OCI-LY7 (cell line): Measurements from ENCODE around the gene KCNAB3. TPM values are rescaled to one million over a fixed set of nuclear protein-coding genes. Genes with fewer than 3 reads are reported as not detected.

ENCODE experiments used
- BruUV-seq: library from RNA; stranded (reverse); fragments of 400-500 nt; replicated peaks from 2 replicates; lab custom pipeline; 2021; lab: Mats Ljungman, UMichigan
- CTCF ChIA-PET: fragments of 300-600 bp; sonication (Branson Sonifier 250); formaldehyde crosslinking; loops from one replicate; lab custom pipeline; 2022; ENCODE audit warnings: antibody characterized with exemption; ENCODE audit not compliant: unreplicated experiment; lab: Charles Lee
- POLR2A ChIA-PET: fragments of 300-600 bp; sonication (Branson Sonifier 250); formaldehyde crosslinking; loops from one replicate; lab custom pipeline; 2022; ENCODE audit warnings: antibody characterized with exemption; lab: Charles Lee
- DNase-seq: peaks from one replicate; pipeline ENCODE4 v3.0.0-alpha.2; 2015; ENCODE audit warnings: low spot score
- H2AFZ ChIP-seq: fragments of 200-600 bp; sonication (generic), shearing (Covaris generic); 2 replicates; pipeline ENCODE4 v1.6.1; 2014; ENCODE audit warnings: mild to moderate bottlenecking, antibody characterized with exemption, low read length, moderate library complexity
- H3K27ac ChIP-seq: fragments of 200-600 bp; sonication (generic); 2 replicates; pipeline ENCODE4 v1.5.1; 2014; ENCODE audit warnings: mixed run types, low read depth, mild to moderate bottlenecking, moderate library complexity, low read length, inconsistent platforms; ENCODE audit not compliant: poor library complexity, severe bottlenecking
- H3K36me3 ChIP-seq: fragments of 200-600 bp; sonication (generic); 2 replicates; pipeline ENCODE4 v1.6.1; 2014; ENCODE audit warnings: mild to moderate bottlenecking, antibody characterized with exemption, low read length, moderate library complexity, mixed read lengths; ENCODE audit not compliant: insufficient read depth
- H3K4me1 ChIP-seq: fragments of 200-600 bp; sonication (generic); 2 replicates; pipeline ENCODE4 v1.5.1; 2014; ENCODE audit warnings: mild to moderate bottlenecking, low read length; ENCODE audit not compliant: insufficient read depth, poor library complexity, severe bottlenecking
- H3K4me2 ChIP-seq: fragments of 200-600 bp; sonication (generic); 2 replicates; pipeline ENCODE4 v1.6.1; 2014; ENCODE audit warnings: mild to moderate bottlenecking, low read length
- H3K4me3 ChIP-seq: fragments of 200-600 bp; sonication (generic); 2 replicates; pipeline ENCODE4 v1.5.1; 2014; ENCODE audit warnings: mild to moderate bottlenecking, low read depth, low read length; ENCODE audit not compliant: poor library complexity, severe bottlenecking
- H3K79me2 ChIP-seq: fragments of 200-600 bp; sonication (generic); 2 replicates; pipeline ENCODE4 v1.6.1; 2016; ENCODE audit warnings: low read depth, mild to moderate bottlenecking, low read length, moderate library complexity, mixed read lengths; ENCODE audit not compliant: insufficient read depth
- H3K9me2 ChIP-seq: fragments of 200-600 bp; sonication (generic); 2 replicates; pipeline ENCODE4 v1.6.1; 2016; ENCODE audit warnings: mild to moderate bottlenecking, low read length, mixed read lengths; ENCODE audit not compliant: insufficient read depth
- H3K9me3 ChIP-seq: fragments of 200-600 bp; sonication (generic); 2 replicates; pipeline ENCODE4 v1.6.1; 2014; ENCODE audit warnings: mild to moderate bottlenecking, mixed run types, low read length, mixed read lengths
- H4K20me1 ChIP-seq: fragments of 200-600 bp; sonication (generic); 2 replicates; pipeline ENCODE4 v1.6.1; 2014; ENCODE audit warnings: mild to moderate bottlenecking, antibody characterized with exemption, low read length, moderate library complexity, mixed read lengths; ENCODE audit not compliant: insufficient read depth
- CTCF ChIP-seq: fragments of 200-600 bp; sonication (generic); conservative IDR thresholded peaks from 2 replicates; pipeline ENCODE4 v1.5.1; 2014; ENCODE audit warnings: mild to moderate bottlenecking, antibody characterized with exemption, low read length, moderate library complexity, mixed read lengths
- EZH2phosphoT487 ChIP-seq: fragments of 200-600 bp; sonication (generic); IDR thresholded peaks from 2 replicates; pipeline ENCODE4 v1.6.1; 2018; ENCODE audit warnings: low read depth, borderline replicate concordance, mild to moderate bottlenecking, mixed run types, antibody characterized with exemption, low read length, moderate library complexity, mixed read lengths
- intact Hi-C: fragments of 100-400 bp; cut with micrococcal nuclease; formaldehyde crosslinking; loops from one replicate; pipeline ENCODE4 v1.10.0; 2022; ENCODE audit not compliant: unreplicated experiment
- total RNA-seq, 2 experiments: library from RNA; depleted of rRNA in 1 of 2; stranded (reverse); fragments of >200 nt in 1 of 2; shearing (Covaris generic) in 1 of 2; gene quantifications; 2 replicates each; pipeline ENCODE4 v1.2.3, GENCODE V29; 2014 to 2022

The KCNAB3 gene
- total RNA-seq, 2 experiments from 2014 or later, result 4.3 to 14.3 TPM

DNA sequence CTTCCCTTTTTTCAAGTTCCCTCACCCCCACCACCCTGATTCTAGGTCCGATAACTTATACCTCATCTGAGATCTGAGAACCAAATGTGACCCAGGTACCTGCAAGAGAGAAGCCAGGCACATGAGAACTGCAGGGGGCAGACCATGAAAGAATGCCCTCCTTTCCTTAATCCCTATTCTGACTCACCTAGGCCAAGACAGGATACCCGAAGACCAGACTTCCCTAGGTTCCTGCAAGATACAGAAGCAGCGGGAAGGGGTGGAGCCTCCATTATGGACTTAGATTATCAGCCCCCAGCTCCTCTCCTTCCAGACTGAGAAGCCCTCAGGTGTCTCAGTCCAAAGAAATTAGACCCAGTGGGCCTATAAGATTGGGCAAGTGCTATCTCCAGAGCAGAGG lies 2.1 kb downstream of the KCNAB3 start:
- Histone ChIP-seq H3K9me3 (no peaks in the 10 kb centered on the region), H4K20me1 (no peaks in the 10 kb centered on the region), H3K4me2 (no peak overlapping the region), H3K4me3 (no peak overlapping the region), H3K4me1 (peaks cover 8% of the 10 kb centered on the region), H2AFZ (no peak overlapping the region), H3K27ac (no peak overlapping the region), H3K9me2 (no peaks in the 10 kb centered on the region), H3K36me3 (peaks cover 15% of the 10 kb centered on the region), H3K79me2 (peaks cover 15% of the 10 kb centered on the region)
- DNase-seq, result no peak
- TF ChIP-seq EZH2phosphoT487, result no peak
- TF ChIP-seq CTCF, result no peak
- ChIA-PET CTCF (no interaction called here), POLR2A (no interaction called here)
- intact Hi-C loops, result no loop called here
- BruUV-seq, result no TSS peak

DNA sequence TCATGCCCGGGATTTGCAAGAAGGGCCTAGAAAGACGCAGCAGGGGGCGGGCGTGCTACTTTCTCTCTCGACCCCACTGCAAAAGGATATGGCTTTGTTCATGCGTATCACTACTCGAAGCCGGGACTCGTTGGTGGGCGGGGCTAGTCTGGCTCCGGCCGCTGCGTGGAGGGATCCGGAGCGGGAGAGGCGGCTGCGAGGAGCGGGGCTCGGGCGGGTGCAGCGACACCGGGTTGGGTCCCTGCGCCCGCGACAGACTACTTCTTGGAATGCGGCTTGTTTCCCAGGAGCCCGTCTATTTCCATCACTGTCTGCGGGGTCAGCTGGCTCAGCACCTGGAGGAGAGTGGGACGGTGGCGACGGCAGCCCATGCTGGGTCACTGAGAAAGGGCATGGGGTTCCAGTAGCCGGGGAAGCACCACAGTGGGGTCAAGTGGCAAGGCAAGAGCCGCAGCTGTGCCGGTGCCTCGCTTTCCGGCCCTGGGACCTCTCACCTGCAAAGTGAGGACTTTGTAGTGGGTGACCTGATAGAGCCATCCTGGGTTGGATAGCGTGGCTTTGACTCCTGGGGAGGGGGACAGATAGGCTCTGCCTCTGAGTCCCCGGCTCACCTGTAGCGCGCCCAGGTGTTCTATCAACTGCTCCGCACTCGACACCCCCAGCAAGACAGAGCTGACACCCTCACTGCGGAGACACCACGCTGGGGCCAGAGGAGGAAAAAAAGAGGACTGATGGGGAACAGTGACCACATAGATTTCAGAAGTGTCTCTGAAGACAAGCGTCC lies 6.6 kb downstream of the KCNAB3 start:
- intact Hi-C loops, result no loop called here
- no peak overlapping the region for H2AFZ ChIP-seq
- H3K36me3 ChIP-seq, result peaks cover 3% of the 10 kb centered on the region; the same call in 1 of the 2 replicates
- no TSS peak for BruUV-seq
- no peak overlapping the region for H3K4me3 ChIP-seq
- DNase-seq, result no peak
- H3K27ac ChIP-seq, result no peak overlapping the region
- no peaks in the 10 kb centered on the region for H3K9me2 ChIP-seq
- POLR2A ChIA-PET, result no interaction called here
- no peak for TF ChIP-seq EZH2phosphoT487
- TF ChIP-seq CTCF, result no peak
- H4K20me1 ChIP-seq, result no peaks in the 10 kb centered on the region
- H3K4me2 ChIP-seq, result no peak overlapping the region; the same call in 1 of the 2 replicates
- CTCF ChIA-PET, result no interaction called here
- no peaks in the 10 kb centered on the region for H3K79me2 ChIP-seq
- no peaks in the 10 kb centered on the region for H3K9me3 ChIP-seq
- H3K4me1 ChIP-seq, result no peaks in the 10 kb centered on the region

- no peaks in the 10 kb centered on the region for H3K79me2 ChIP-seq
- no peak overlapping the region for H3K27ac ChIP-seq
- TF ChIP-seq EZH2phosphoT487, result no peak
- no peak for TF ChIP-seq CTCF
- intact Hi-C loops, result no loop called here
- H3K4me1 ChIP-seq, result no peaks in the 10 kb centered on the region
- DNase-seq, result no peak
- H4K20me1 ChIP-seq, result no peaks in the 10 kb centered on the region
- no peaks in the 10 kb centered on the region for H3K9me3 ChIP-seq
- no peak overlapping the region for H3K4me3 ChIP-seq
- ChIA-PET CTCF (no interaction called here), POLR2A (no interaction called here)
- H2AFZ ChIP-seq, result no peak overlapping the region
- H3K4me2 ChIP-seq, result no peak overlapping the region; the same call in 1 of the 2 replicates
- TSS peak; percentile 51 for BruUV-seq
- peaks cover 3% of the 10 kb centered on the region; the same call in 1 of the 2 replicates for H3K36me3 ChIP-seq
- H3K9me2 ChIP-seq, result no peaks in the 10 kb centered on the region
Observed at GRCh38 chr17:7922269-7922844, 7.3 kb downstream of the KCNAB3 start.
